Pancreas (tissue), 10 donors: ENCODE results near the gene CCDC187. TPM values are rescaled to one million over a fixed set of nuclear protein-coding genes. Genes with fewer than 3 reads are reported as not detected.
"Not testable (repeated sequence)": the region's sequence is repeated elsewhere in the genome, so short reads cannot be mapped to it uniquely, and the experiment has no call there.

Source experiments
- ATAC-seq, 4 donors: fragments of 200-7000 bp; cut with Tn5 transposase; one replicate each; pipeline versions ENCODE4 v1.8.0 to v1.9.1; 2020; ENCODE audit warnings: mild to moderate bottlenecking in 4 of 4, moderate library complexity in 4 of 4
- DNase-seq, 6 donors: peaks; one replicate each; pipeline ENCODE4 v3.0.0-alpha.2; 2020
- FAIRE-seq: peaks from 2 replicates; lab custom pipeline; 2012; peaks lifted over from hg19 to GRCh38; lab: Jason Lieb, UNC
- H3K27ac ChIP-seq, 4 donors: fragments of 200-600 bp; sonication (generic); 1 replicate in 3 of 4; 2 replicates in 1 of 4; pipeline versions ENCODE4 v1.5.0 to v1.8.0; 2020
- H3K27me3 ChIP-seq, 4 donors: fragments of 200-600 bp; one replicate each; pipeline ENCODE4 v1.8.0; 2021
- H3K36me3 ChIP-seq, 3 donors: fragments of 200-600 bp; sonication (generic) in 1 of 3; one replicate each; pipeline versions ENCODE4 v1.5.0 to v1.8.0; 2020 to 2021
- H3K4me1 ChIP-seq, 3 donors: fragments of 200-600 bp; one replicate each; pipeline ENCODE4 v1.8.0; 2021
- H3K4me3 ChIP-seq, 4 donors: fragments of 200-600 bp; sonication (generic) in 2 of 4; one replicate each; pipeline versions ENCODE4 v1.5.0 to v1.8.0; 2020 to 2021
- H3K9me3 ChIP-seq, 4 donors: fragments of 200-600 bp; one replicate each; pipeline ENCODE4 v1.8.0; 2021
- WGBS, 2 donors: extraction: QIAGEN DNeasy Blood & Tissue Kit; methylation state at CpG; one replicate each; pipeline ENCODE4 v1.1.7; 2013; 5-methylcytosine and 5-hydroxymethylcytosine counted together
- intact Hi-C, 3 donors: fragments of 100-400 bp; cut with DNase I; formaldehyde crosslinking; loops; one replicate each; pipeline versions ENCODE4 v1.11.1 to v1.14.2; 2022
- polyA plus RNA-seq, 2 donors: library from polyadenylated mRNA; stranded (reverse); fragments of 200-250 nt; gene quantifications; one replicate each; pipeline ENCODE4 v1.2.3, GENCODE V29; 2013
- total RNA-seq, 6 donors: library from RNA; stranded (reverse); fragmentation: NEBNext Ultra II Directional in 4 of 6; extraction: Animal tissue kit (Norgen Biotek cat#: 25700) in 4 of 6; gene quantifications; one replicate each; pipeline versions ENCODE4 v1.2.1 to v1.2.4, GENCODE V29; 2021 to 2023
- TF ChIP-seq, protein P1 (sequence below), 4 donors: fragments of 200-600 bp; sonication (generic) in 3 of 4; IDR thresholded peaks; one replicate each; pipeline versions ENCODE4 v1.5.0 to v1.8.0; 2021; ENCODE audit warnings: antibody characterized with exemption in 4 of 4
- donor health status: healthy with polysubstance abuse.
- donor health status: DM: no; HTN: no; CAD: no; lungs with moderate emphysema.
- donor health status: DM: no; HTN: no; CAD: no.
- donor health status: control.
- donor health status: control.
- donor health status: Bipolar disorder and iron deficiency.
- donor health status: DM: yes; HTN: yes; CAD: no.
- donor health status: DM: no; HTN: no; CAD: no.
- donor health status: DM: no; HTN: no; CAD: no.
- donor health status: DM: yes; HTN: yes; CAD: no.

CCDC187 gene
- total and polyA plus RNA-seq, 8 donors, result 0.14 to 2.6 (median 0.43) TPM

DNA sequence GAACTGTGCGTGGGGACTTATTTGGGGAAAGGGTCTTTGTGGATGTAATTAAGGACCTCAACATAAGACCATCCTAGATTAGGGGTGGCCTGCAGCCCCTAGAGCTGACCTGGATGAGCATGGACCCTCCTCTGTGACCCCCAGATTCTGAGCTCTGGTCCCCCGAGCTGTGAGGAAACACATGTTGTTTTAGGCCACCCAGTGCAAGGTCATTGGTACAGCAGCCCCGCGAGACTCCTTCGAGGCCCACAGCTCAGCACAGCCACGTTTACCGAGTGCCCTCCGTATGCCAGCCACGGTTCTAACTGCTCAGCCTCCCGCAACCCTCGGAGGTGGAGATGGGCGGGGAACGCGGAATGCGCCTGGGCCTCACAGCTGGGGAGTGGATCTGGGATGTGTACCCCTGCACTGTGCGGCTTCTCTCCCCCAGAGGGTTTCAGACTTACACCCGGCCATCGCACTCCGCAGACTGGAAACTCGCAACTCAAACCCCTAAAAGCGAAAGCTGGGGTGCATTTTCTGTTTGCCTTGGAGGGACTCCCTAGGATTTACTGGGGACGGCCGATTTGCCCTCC, 18.9 kb upstream of the CCDC187 start:
- Histone ChIP-seq H3K27me3 (no peaks in the 10 kb centered on the region), H3K4me3 (no peak overlapping the region), H3K27ac (no peak overlapping the region), H3K9me3 (no peaks in the 10 kb centered on the region), H3K36me3 (no peaks in the 10 kb centered on the region), H3K4me1 (peaks cover 0 to 3% (median 0%) of the 10 kb centered on the region in 3 donors)
- ATAC-seq, result no peak
- peak in 2 of 6 donors; percentile 12 to 26 for DNase-seq
- 65 to 81% methylated on average over 23 of the region's 23 CpGs for WGBS, 2 donors
- FAIRE-seq, result no peak
- intact Hi-C loops, result no loop called here
- TF ChIP-seq, protein P1, sequence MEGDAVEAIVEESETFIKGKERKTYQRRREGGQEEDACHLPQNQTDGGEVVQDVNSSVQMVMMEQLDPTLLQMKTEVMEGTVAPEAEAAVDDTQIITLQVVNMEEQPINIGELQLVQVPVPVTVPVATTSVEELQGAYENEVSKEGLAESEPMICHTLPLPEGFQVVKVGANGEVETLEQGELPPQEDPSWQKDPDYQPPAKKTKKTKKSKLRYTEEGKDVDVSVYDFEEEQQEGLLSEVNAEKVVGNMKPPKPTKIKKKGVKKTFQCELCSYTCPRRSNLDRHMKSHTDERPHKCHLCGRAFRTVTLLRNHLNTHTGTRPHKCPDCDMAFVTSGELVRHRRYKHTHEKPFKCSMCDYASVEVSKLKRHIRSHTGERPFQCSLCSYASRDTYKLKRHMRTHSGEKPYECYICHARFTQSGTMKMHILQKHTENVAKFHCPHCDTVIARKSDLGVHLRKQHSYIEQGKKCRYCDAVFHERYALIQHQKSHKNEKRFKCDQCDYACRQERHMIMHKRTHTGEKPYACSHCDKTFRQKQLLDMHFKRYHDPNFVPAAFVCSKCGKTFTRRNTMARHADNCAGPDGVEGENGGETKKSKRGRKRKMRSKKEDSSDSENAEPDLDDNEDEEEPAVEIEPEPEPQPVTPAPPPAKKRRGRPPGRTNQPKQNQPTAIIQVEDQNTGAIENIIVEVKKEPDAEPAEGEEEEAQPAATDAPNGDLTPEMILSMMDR (IDR thresholded peaks at IDR 0.05), result no peak

- FAIRE-seq, result no peak
- no peak overlapping the region for H3K27ac ChIP-seq
- peak in 2 of 6 donors; percentile 15 to 29 for DNase-seq
Observed at GRCh38 chr9:136321561-136321960, 17.7 kb upstream of the CCDC187 start.

GRCh38 chr9:136320972-136321371, 17.1 kb upstream of the CCDC187 start:
- ATAC-seq, DNase-seq, FAIRE-seq, H3K9me3 ChIP-seq, H3K27ac ChIP-seq, H3K36me3 ChIP-seq, H3K27me3 ChIP-seq, H3K4me1 ChIP-seq, intact Hi-C loops, H3K4me3 ChIP-seq: not testable (repeated sequence)

More at GRCh38 chr9:136321561-136321960, 17.7 kb upstream of the CCDC187 start:
- H3K36me3 ChIP-seq, result no peaks in the 10 kb centered on the region
- WGBS, 2 donors, result 82 to 88% methylated on average over 19 of the region's 19 CpGs
- H3K4me1 ChIP-seq, result no peaks in the 10 kb centered on the region
- no peak for ATAC-seq
- TF ChIP-seq, protein P1 (IDR thresholded peaks at IDR 0.05), result no peak
- intact Hi-C loops, result no loop called here
- H3K4me3 ChIP-seq, result no peak overlapping the region
- H3K27me3 ChIP-seq, result no peaks in the 10 kb centered on the region
- no peaks in the 10 kb centered on the region for H3K9me3 ChIP-seq

DNA sequence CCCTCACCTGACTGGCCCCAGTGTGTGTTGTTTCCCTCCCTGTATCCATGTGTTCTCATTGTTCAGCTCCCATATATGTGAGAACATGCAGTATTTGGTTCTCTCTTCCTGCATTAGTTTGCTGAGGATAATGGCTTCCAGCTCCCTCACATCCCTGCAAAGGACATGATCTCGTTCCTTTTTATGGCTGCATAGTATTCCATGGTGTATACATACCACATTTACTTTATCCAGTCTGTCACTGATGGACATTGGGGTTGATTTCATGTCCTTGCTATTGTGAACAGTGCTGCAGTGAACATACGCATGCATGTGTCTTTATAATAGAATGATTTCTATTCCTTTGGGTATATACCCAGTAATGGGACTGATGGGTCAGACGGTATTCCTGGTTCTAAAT, 16.1 kb upstream of the CCDC187 start:
- not testable (repeated sequence) for H3K9me3 ChIP-seq, H3K27me3 ChIP-seq, H3K36me3 ChIP-seq, H3K4me3 ChIP-seq, DNase-seq, H3K27ac ChIP-seq, H3K4me1 ChIP-seq, FAIRE-seq, ATAC-seq
- WGBS, 2 donors, result 90% methylated on average over 3 of the region's 3 CpGs
- intact Hi-C loops, result loop anchor here in 1 of 3 donors (10.0 kb wide), 1 partner anchor 315 kb away; no protein-coding TSS in a partner anchor

GRCh38 chr9:136319244-136319643, 15.3 kb upstream of the CCDC187 start:
- H3K27ac ChIP-seq, H3K4me1 ChIP-seq, H3K9me3 ChIP-seq, DNase-seq, H3K36me3 ChIP-seq, H3K27me3 ChIP-seq, FAIRE-seq, H3K4me3 ChIP-seq, ATAC-seq: not testable (repeated sequence)
- intact Hi-C loops, result loop anchor here in 1 of 3 donors (10.0 kb wide), 1 partner anchor 316 kb away; no protein-coding TSS in a partner anchor
- WGBS, 2 donors, result 94% methylated on average over 14 of the region's 14 CpGs

- WGBS, 2 donors, result 80 to 88% methylated on average over 14 to 16 of the region's 16 CpGs
- intact Hi-C loops, result loop anchor here in 1 of 3 donors (10.0 kb wide), 1 partner anchor 316 kb away; no protein-coding TSS in a partner anchor
- no peak overlapping the region for H3K27ac ChIP-seq
- no peaks in the 10 kb centered on the region for H3K4me1 ChIP-seq
- DNase-seq (peak in 2 of 6 donors; percentile 20 to 56), FAIRE-seq (no peak), ATAC-seq (no peak)
- no peaks in the 10 kb centered on the region for H3K9me3 ChIP-seq
- no peaks in the 10 kb centered on the region for H3K36me3 ChIP-seq
- TF ChIP-seq, protein P1 (IDR thresholded peaks at IDR 0.05), result no peak
- H3K27me3 ChIP-seq, result no peaks in the 10 kb centered on the region
- H3K4me3 ChIP-seq, result no peak overlapping the region
Observed at GRCh38 chr9:136318776-136319241, 14.9 kb upstream of the CCDC187 start.
